Ishikawa (cell line): ENCODE results near the gene BIN1.

Experiments
- CEBPB ChIP-seq: IDR thresholded peaks from 2 replicates; pipeline ENCODE4 v1.6.1; 2012
- CREB1 ChIP-seq: IDR thresholded peaks from 2 replicates; pipeline ENCODE4 v1.6.1; 2012; ENCODE audit warnings: low read depth
- EGR1 ChIP-seq: IDR thresholded peaks from 2 replicates; pipeline ENCODE4 v1.6.1; 2012
- EP300 ChIP-seq: IDR thresholded peaks from 2 replicates; pipeline ENCODE4 v1.6.1; 2012; ENCODE audit warnings: borderline replicate concordance
- FOXM1 ChIP-seq: IDR thresholded peaks from 2 replicates; pipeline ENCODE4 v1.6.1; 2012; ENCODE audit warnings: low read depth, borderline replicate concordance
- MAX ChIP-seq: IDR thresholded peaks from 2 replicates; pipeline ENCODE4 v1.6.1; 2012
- NFIC ChIP-seq: IDR thresholded peaks from 2 replicates; pipeline ENCODE4 v1.6.1; 2012
- RAD21 ChIP-seq: IDR thresholded peaks from 2 replicates; pipeline ENCODE4 v1.6.1; 2012; ENCODE audit warnings: low read depth
- REST ChIP-seq: IDR thresholded peaks from 2 replicates; pipeline ENCODE4 v1.6.1; 2012; ENCODE audit warnings: low read depth, mild to moderate bottlenecking
- TAF1 ChIP-seq: IDR thresholded peaks from 2 replicates; pipeline ENCODE4 v1.6.1; 2012; ENCODE audit warnings: low read depth, mild to moderate bottlenecking
- TCF12 ChIP-seq: IDR thresholded peaks from 2 replicates; pipeline ENCODE4 v1.6.1; 2012; ENCODE audit warnings: low read depth
- USF1 ChIP-seq: IDR thresholded peaks from 2 replicates; pipeline ENCODE4 v1.6.1; 2012
- YY1 ChIP-seq: IDR thresholded peaks from 2 replicates; pipeline ENCODE4 v1.6.1; 2012; ENCODE audit warnings: low read depth
- ZBTB7A ChIP-seq: IDR thresholded peaks from 2 replicates; pipeline ENCODE4 v1.6.1; 2012; ENCODE audit warnings: low read depth

The BIN1 gene

GRCh38 chr2:127032621-127033020 is 74.3 kb downstream of the BIN1 start:
- TF ChIP-seq EP300 = no peak
- TF ChIP-seq USF1 = no peak
- no peak for TF ChIP-seq NFIC
- TF ChIP-seq MAX = no peak
- no peak for TF ChIP-seq TAF1

GRCh38 chr2:127029350-127030051 is 77.5 kb downstream of the BIN1 start:
- TF ChIP-seq REST (no peak), RAD21 (no peak), TCF12 (no peak), TAF1 (no peak), ZBTB7A (no peak), CREB1 (no peak), NFIC (no peak), CEBPB (no peak), FOXM1 (no peak), YY1 (no peak), USF1 (no peak)

GRCh38 chr2:127027715-127028114 is 79.2 kb downstream of the BIN1 start:
- no peak for TF ChIP-seq TCF12
- no peak for TF ChIP-seq EGR1
- TF ChIP-seq ZBTB7A = no peak
- no peak for TF ChIP-seq NFIC
- TF ChIP-seq RAD21 = no peak

- TF ChIP-seq YY1 = no peak
- TF ChIP-seq CEBPB = no peak
- TF ChIP-seq TCF12 = no peak
- no peak for TF ChIP-seq FOXM1
- no peak for TF ChIP-seq ZBTB7A
- TF ChIP-seq RAD21 = no peak
- no peak for TF ChIP-seq NFIC
- TF ChIP-seq EGR1 = no peak
- no peak for TF ChIP-seq CREB1
Measured at GRCh38 chr2:127025359-127026166, 81.4 kb downstream of the BIN1 start.

- TF ChIP-seq EGR1 (no peak), CEBPB (no peak), RAD21 (no peak), NFIC (no peak), ZBTB7A (no peak), MAX (no peak)
Measured at GRCh38 chr2:127024769-127025358, 82.1 kb downstream of the BIN1 start.

- TF ChIP-seq ZBTB7A = no peak
- no peak for TF ChIP-seq REST
- no peak for TF ChIP-seq TAF1
Measured at GRCh38 chr2:127023504-127023903, 83.5 kb downstream of the BIN1 start.
